C4-2B (cell line): ENCODE results near the gene HIVEP3.

ENCODE experiments used
- H3K27ac ChIP-seq: fragments of 450-650 bp; 2 replicates; pipeline ENCODE4 v1.5.1; 2017
- ZFX ChIP-seq: fragments of 450-650 bp; IDR thresholded peaks from 2 replicates; pipeline ENCODE4 v1.6.1; 2017
- TF ChIP-seq, protein P1 (sequence below): fragments of 450-650 bp; conservative IDR thresholded peaks from 2 replicates; pipeline ENCODE4 v1.5.1; 2017; ENCODE audit warnings: mild to moderate bottlenecking

HIVEP3 gene

DNA sequence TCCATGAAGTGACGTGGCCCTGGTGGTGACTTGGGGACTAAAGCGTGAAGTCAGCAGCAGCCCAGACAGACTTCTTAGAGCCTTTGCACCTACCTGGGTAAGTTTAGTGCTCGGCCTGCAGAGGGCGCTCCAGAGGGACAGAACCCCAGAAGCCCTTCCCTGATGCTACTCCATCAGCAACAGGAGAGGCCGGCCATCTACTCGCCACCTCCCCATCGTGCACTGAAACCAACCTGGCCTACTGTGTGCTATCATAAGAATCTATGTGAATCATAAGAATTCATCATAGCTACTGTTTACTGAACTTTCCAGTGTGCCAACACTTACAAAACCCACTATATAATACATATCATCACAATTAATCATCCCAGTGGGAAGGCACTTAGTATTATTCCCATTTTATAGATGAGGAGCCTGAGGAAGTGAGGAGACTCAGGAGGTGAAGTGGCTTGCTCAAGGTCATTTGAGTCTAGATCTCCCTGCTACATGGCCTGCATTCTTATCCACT is 426.3 kb downstream of the HIVEP3 start:
- H3K27ac ChIP-seq, result no peak overlapping the region

DNA sequence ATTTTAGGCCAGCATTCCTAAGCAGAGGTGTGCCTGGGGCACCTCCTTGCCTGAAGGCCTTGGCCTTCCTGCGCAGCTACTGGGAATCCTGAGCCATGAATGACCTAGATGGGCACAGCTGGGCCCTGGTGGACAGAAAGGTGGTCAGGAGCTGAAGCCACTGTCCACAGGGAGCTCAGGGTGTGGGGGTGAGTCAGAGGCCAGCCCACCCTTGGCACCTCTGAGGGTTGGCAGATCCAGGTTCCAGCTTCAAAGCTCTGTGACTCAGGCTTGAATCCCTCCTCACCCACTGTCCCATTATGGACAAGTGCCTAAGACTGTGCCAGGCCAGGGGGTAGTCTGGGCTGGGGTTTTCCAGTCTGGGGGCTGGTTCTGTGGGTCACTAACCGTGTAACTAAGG is 427.8 kb downstream of the HIVEP3 start:
- H3K27ac ChIP-seq, result no peak overlapping the region
- TF ChIP-seq, protein P1, sequence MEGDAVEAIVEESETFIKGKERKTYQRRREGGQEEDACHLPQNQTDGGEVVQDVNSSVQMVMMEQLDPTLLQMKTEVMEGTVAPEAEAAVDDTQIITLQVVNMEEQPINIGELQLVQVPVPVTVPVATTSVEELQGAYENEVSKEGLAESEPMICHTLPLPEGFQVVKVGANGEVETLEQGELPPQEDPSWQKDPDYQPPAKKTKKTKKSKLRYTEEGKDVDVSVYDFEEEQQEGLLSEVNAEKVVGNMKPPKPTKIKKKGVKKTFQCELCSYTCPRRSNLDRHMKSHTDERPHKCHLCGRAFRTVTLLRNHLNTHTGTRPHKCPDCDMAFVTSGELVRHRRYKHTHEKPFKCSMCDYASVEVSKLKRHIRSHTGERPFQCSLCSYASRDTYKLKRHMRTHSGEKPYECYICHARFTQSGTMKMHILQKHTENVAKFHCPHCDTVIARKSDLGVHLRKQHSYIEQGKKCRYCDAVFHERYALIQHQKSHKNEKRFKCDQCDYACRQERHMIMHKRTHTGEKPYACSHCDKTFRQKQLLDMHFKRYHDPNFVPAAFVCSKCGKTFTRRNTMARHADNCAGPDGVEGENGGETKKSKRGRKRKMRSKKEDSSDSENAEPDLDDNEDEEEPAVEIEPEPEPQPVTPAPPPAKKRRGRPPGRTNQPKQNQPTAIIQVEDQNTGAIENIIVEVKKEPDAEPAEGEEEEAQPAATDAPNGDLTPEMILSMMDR, result no peak
- no peak for TF ChIP-seq ZFX

More for the DNA sequence above, 426.3 kb downstream of the HIVEP3 start:
- TF ChIP-seq, protein P1, result peak; percentile 83
- TF ChIP-seq ZFX, result no peak

DNA sequence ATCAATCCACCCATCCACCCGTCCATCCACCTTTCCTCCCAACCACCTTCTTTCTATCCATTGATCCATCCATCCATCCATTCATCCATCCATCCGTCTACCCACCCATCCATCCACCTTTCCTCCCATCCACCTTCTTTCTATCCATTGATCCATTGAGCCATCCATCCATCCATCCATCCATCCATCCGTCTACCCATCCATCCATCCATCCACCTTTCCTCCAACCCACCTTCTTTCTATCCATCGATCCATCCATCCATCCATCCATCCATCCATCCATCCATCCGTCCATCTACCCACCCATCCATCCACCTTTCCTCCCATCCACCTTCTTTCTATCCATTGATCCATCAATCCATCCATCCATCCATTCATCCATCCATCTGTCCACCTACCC is 429.2 kb downstream of the HIVEP3 start:
- TF ChIP-seq ZFX, result no peak
- TF ChIP-seq, protein P1, result no peak
- no peak overlapping the region for H3K27ac ChIP-seq

DNA sequence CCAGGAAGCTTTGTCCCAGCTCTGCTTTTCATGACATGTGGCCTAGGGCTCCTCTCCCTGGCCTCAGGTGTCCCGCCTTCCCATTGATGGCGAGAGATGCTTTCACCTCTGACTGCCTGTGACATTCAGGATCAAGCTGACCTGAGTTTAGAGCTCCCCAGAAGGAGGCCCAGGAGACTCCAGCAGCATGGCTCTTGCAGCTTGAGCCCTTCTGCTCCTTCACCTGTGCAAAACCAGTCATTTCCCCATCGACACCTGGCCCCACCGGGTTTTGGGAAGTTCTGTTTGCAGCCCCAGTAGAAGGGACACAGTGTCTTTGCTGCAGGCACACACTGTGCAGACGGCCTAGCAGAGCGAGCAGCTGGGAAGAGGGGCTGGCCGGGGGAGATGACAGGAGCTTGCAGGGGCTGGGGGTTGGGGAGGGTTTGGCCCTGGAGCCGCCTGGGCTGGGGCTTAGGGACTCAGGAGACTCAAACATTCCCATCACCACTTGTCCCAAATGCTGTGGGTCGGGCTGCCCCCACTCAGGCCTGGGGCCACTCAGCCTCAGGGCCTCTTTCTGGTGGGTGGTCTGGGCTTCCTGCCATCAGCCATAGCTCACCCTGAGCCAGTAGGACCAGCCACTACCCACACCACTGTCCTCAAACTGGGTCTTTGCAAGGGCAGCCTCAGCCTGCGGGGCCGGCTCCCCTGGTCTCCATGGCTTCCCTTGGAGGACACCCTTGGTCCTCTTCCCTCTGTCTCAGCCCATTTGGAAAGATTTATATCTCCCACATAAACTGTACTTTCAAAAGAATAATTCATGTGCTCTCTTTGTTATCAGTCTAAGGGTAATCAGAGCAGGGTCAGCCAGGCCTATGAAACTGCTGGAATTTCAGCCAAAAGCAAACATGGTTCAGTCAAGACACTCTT is 430.4 kb downstream of the HIVEP3 start:
- TF ChIP-seq, protein P1, result no peak
- TF ChIP-seq ZFX, result no peak
- H3K27ac ChIP-seq, result no peak overlapping the region

DNA sequence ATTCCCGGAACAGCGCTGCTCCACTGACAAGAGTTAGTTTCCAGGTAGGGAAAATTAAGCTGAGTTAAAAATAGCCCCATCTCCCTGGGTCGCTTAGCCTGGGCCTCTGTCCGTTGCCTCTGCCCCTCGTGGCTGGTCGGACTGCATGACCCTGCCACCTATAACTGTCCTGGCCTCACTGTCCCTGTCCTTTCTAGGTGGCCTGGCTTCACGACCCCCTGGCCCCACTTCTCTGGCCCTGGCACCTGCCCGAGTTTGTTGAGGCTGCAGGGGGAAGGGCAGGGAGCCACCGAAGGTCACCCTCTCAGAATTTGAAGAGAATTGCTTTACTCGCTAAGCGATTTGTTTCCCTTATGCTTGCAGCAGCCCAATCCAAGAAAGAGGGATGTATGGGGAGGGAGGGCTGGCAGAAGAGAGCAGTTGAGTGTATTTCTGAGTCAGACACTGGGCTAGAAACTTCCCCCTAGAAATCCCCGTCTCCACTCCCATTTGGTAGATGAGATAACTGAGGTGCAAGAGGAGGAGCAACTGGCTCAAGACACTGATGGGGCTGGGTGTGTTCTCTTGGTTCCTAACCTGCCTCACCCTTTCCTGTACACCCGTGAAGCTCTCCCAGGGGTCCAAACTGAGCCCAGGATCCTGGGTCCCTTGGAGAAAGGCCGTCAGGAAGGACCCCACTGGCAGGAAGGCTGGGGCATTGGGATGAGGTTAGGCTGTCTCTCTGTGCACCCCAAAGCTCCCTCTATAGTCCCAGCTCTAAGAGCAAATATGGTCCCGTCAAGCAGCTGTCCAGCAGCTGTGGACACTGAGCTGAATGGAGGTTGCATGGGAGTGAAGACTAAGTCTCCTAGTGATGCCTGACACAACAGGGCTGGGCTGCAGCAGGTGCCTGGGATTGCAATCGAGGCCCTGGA is 431.3 kb downstream of the HIVEP3 start:
- TF ChIP-seq, protein P1, result no peak
- TF ChIP-seq ZFX, result no peak
- H3K27ac ChIP-seq, result no peak overlapping the region; the same call in 1 of the 2 replicates

DNA sequence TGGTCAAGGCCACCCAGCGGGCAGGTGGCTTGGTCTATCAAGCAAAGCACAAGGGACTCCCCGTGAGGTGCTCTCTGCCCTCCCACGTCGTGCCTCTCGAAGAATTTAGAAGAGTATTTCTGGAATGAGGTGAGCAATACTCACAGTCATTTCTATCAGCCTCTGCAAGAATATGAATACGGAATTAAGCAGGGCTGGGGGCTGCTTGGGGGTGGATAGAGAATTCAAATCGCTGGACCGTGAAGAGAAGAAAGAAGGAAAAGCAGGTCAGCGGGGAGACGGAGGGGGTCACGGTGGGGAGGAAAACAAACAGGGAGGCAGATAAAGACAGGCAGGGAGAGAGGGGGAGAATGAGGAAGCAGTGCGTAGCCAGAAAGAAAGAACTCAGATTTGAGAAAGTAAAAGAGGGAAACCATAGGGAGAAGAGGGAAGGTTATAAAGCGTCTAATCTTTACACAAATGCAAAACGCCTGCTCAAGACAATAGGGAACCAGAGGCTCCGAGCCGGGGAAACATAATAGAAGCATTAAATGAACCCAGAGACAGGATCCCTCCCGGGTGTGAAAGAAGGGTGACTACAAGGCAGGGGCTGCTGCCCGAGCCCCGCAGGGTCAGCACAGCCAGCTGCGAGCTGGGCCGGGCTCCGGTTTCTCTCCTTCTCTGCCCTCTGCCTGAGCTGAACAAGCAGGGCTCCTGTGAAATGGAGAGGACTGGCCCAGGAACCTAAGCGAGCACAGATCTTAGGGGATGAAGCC is 432.2 kb downstream of the HIVEP3 start:
- peak overlapping the region; percentile 73 for H3K27ac ChIP-seq

More for the DNA sequence above, 432.2 kb downstream of the HIVEP3 start:
- TF ChIP-seq, protein P1, result no peak
- TF ChIP-seq ZFX, result no peak
